Measurements from ENCODE around the gene MESP2. TPM values are rescaled to one million over a fixed set of nuclear protein-coding genes. Genes with fewer than 3 reads are reported as not detected.

The MESP2 gene
- total and polyA plus RNA-seq, 2 donors (not counting 1 experiment from before 2014, with no cell fraction given), result 0.99 TPM; not detected in 1

DNA sequence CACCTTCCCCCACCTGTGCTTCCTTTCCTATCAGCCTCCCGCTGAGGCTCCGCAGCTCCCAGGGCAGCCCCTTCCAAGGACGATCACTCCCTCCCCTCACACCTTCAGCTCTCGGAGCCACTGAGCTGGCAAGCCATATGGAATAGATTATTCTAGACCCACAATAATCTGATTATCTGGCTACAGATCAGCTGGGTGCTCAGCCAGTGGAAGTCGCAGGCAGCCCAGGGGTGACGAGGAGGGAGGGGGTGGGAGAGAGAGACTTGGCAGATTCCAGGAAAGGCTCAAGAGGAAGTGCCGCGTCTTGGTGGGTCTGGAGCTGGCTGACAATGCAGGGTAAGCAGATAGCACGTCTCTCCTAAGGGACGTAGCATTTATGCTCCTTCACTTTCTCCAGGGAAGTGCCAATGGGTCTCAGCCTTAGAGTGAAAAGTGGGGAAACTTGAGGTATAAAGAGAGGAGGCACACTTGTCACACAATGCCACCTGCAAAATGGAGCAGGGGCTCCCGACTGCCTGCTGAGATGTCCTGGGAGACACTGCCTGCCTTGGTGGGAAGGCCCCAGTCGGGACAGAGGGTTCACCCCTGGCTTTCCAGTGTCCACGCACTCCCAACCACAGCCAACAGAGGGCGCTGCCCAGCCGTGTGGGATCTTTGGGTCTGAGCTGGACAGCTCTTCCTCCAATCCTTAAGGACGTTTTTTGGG lies 15.7 kb upstream of the MESP2 start:
- Histone ChIP-seq H3K9ac (ENCODE audit: insufficient read depth, low read length) (no peak overlapping the region), H4K20me1 (ENCODE audit: control insufficient read depth, extremely low read depth, insufficient read depth, low read length) (no peaks in the 10 kb centered on the region), H3K27me3 (ENCODE audit: control insufficient read depth, insufficient read depth, low read length) (no peaks in the 10 kb centered on the region), H3K27ac (ENCODE audit: insufficient read depth, low read length) (no peak overlapping the region), H3K79me2 (ENCODE audit: control insufficient read depth, insufficient read depth, low read length) (no peaks in the 10 kb centered on the region), H2AFZ (ENCODE audit: low read length) (no peak overlapping the region), H3K4me3 (replicated peaks in 1 of 4; ENCODE audit: control extremely low read depth in 1 of 4, insufficient read depth in 1 of 4, low read depth in 3 of 4, low read length in 4 of 4) (no peak overlapping the region), H3K9me3 (ENCODE audit: control insufficient read depth, insufficient read depth, low read depth, low read length) (no peaks in the 10 kb centered on the region), H3K4me1 (ENCODE audit: control insufficient read depth, extremely low read depth, insufficient read depth, low read length) (no peaks in the 10 kb centered on the region), H3K36me3 (ENCODE audit: control insufficient read depth, insufficient read depth, low read length) (no peaks in the 10 kb centered on the region), H3K4me2 (ENCODE audit: extremely low read depth, insufficient read depth, low read length) (no peak overlapping the region)
- TF ChIP-seq, protein P1, sequence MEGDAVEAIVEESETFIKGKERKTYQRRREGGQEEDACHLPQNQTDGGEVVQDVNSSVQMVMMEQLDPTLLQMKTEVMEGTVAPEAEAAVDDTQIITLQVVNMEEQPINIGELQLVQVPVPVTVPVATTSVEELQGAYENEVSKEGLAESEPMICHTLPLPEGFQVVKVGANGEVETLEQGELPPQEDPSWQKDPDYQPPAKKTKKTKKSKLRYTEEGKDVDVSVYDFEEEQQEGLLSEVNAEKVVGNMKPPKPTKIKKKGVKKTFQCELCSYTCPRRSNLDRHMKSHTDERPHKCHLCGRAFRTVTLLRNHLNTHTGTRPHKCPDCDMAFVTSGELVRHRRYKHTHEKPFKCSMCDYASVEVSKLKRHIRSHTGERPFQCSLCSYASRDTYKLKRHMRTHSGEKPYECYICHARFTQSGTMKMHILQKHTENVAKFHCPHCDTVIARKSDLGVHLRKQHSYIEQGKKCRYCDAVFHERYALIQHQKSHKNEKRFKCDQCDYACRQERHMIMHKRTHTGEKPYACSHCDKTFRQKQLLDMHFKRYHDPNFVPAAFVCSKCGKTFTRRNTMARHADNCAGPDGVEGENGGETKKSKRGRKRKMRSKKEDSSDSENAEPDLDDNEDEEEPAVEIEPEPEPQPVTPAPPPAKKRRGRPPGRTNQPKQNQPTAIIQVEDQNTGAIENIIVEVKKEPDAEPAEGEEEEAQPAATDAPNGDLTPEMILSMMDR (conservative IDR thresholded peaks at IDR 0.05 in 1 of 2, IDR thresholded peaks at IDR 0.05 in 1 of 2; ENCODE audit: low read depth in 1 of 2, low read length in 2 of 2), result peak; percentile 95 to 99
- no peak for TF ChIP-seq EZH2 (IDR thresholded peaks at IDR 0.05; ENCODE audit: low read length, missing control alignments)
- peak; percentile 36 to 71 for DNase-seq (ENCODE audit: low read depth in 2 of 2)

DNA sequence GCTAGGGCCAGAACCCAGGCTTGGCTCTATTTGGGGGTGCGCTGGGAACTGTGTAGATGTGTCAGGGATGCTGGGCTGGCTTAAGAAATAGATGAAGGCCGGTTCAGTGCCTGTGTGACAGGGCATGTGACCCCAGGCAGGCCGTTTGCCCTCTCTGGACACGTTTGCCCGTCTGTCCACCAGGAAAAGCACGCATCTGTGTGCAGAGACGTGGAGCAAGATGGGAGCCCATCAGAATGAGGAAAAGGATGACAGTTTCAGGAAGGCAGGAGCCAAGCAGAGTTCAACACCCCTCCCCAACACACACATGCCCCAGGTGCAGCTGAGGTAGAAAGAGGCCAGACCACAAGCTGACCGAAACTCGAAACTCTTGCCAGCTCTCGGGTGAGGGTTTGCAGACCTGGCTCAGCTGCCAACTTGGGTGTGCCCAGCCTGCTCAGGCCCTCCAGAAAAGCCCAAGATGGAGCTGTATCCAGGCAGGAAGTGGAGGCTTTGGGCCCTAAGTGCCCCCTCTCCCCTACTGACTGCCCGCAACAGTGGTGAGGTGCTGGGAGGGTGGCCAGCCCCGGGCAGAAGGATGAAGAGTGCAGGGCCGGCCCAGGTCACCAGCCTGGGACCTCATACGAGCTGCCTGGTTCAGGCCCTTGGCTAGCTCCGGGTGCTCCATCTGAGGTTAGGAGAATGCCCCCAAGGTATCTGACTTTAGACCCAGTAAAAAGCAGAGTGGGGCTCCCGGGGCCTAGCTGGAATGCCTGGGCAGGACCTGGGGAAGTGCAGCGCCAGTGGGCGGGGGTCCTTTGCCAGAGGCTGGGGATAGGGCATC lies 14.9 kb upstream of the MESP2 start:
- TF ChIP-seq EZH2 (IDR thresholded peaks at IDR 0.05; ENCODE audit: low read length, missing control alignments), result no peak
- TF ChIP-seq, protein P1 (conservative IDR thresholded peaks at IDR 0.05 in 1 of 2, IDR thresholded peaks at IDR 0.05 in 1 of 2; ENCODE audit: low read depth in 1 of 2, low read length in 2 of 2), result no peak
- no peak overlapping the region for H3K27ac ChIP-seq (ENCODE audit: insufficient read depth, low read length)
- no peaks in the 10 kb centered on the region for H3K36me3 ChIP-seq (ENCODE audit: control insufficient read depth, insufficient read depth, low read length)
- no peaks in the 10 kb centered on the region for H4K20me1 ChIP-seq (ENCODE audit: control insufficient read depth, extremely low read depth, insufficient read depth, low read length)
- DNase-seq (ENCODE audit: low read depth in 2 of 2), result no peak
- H3K4me3 ChIP-seq (replicated peaks in 1 of 4; ENCODE audit: control extremely low read depth in 1 of 4, insufficient read depth in 1 of 4, low read depth in 3 of 4, low read length in 4 of 4), result no peak overlapping the region
- H3K4me2 ChIP-seq (ENCODE audit: extremely low read depth, insufficient read depth, low read length), result no peak overlapping the region
- H3K27me3 ChIP-seq (ENCODE audit: control insufficient read depth, insufficient read depth, low read length), result no peaks in the 10 kb centered on the region
- H3K9ac ChIP-seq (ENCODE audit: insufficient read depth, low read length), result no peak overlapping the region
- no peaks in the 10 kb centered on the region for H3K79me2 ChIP-seq (ENCODE audit: control insufficient read depth, insufficient read depth, low read length)
- no peak overlapping the region for H2AFZ ChIP-seq (ENCODE audit: low read length)
- H3K9me3 ChIP-seq (ENCODE audit: control insufficient read depth, insufficient read depth, low read depth, low read length), result no peaks in the 10 kb centered on the region
- H3K4me1 ChIP-seq (ENCODE audit: control insufficient read depth, extremely low read depth, insufficient read depth, low read length), result no peaks in the 10 kb centered on the region

- Histone ChIP-seq H3K79me2 (ENCODE audit: control insufficient read depth, insufficient read depth, low read length) (no peaks in the 10 kb centered on the region), H3K36me3 (ENCODE audit: control insufficient read depth, insufficient read depth, low read length) (no peaks in the 10 kb centered on the region), H3K4me3 (replicated peaks in 1 of 4; ENCODE audit: control extremely low read depth in 1 of 4, insufficient read depth in 1 of 4, low read depth in 3 of 4, low read length in 4 of 4) (no peak overlapping the region), H3K4me1 (ENCODE audit: control insufficient read depth, extremely low read depth, insufficient read depth, low read length) (no peaks in the 10 kb centered on the region), H2AFZ (ENCODE audit: low read length) (no peak overlapping the region), H3K9me3 (ENCODE audit: control insufficient read depth, insufficient read depth, low read depth, low read length) (no peaks in the 10 kb centered on the region), H4K20me1 (ENCODE audit: control insufficient read depth, extremely low read depth, insufficient read depth, low read length) (no peaks in the 10 kb centered on the region), H3K9ac (ENCODE audit: insufficient read depth, low read length) (no peak overlapping the region), H3K27me3 (ENCODE audit: control insufficient read depth, insufficient read depth, low read length) (no peaks in the 10 kb centered on the region), H3K27ac (ENCODE audit: insufficient read depth, low read length) (no peak overlapping the region), H3K4me2 (ENCODE audit: extremely low read depth, insufficient read depth, low read length) (no peak overlapping the region)
- TF ChIP-seq, protein P1 (conservative IDR thresholded peaks at IDR 0.05 in 1 of 2, IDR thresholded peaks at IDR 0.05 in 1 of 2; ENCODE audit: low read depth in 1 of 2, low read length in 2 of 2), result no peak
- no peak for TF ChIP-seq EZH2 (IDR thresholded peaks at IDR 0.05; ENCODE audit: low read length, missing control alignments)
- DNase-seq (ENCODE audit: low read depth in 2 of 2), result no peak
Measured at GRCh38 chr15:89761929-89762328, 14.2 kb upstream of the MESP2 start.
